ENCODE measurements around the gene LZTS2.

LZTS2 gene

GRCh38 chr10:100995181-100995580, 4.4 kb upstream of the LZTS2 start:
- Histone ChIP-seq H3K4me1 (ENCODE audit: insufficient read depth, low read length, poor library complexity, severe bottlenecking) (peaks cover 19% of the 10 kb centered on the region), H4K20me1 (ENCODE audit: insufficient read depth, low read length, poor library complexity, severe bottlenecking) (no peaks in the 10 kb centered on the region), H3K4me3 (ENCODE audit: low read length, poor library complexity, severe bottlenecking) (no peak overlapping the region), H3K9me2 (replicated peaks; ENCODE audit: low read depth, low read length) (no peaks in the 10 kb centered on the region), H3K36me3 (ENCODE audit: insufficient read depth, low read length) (peaks cover 12% of the 10 kb centered on the region; the same call in 1 of the 2 replicates), H3K9ac (ENCODE audit: low read depth, low read length, poor library complexity, severe bottlenecking) (no peak overlapping the region), H3F3A (ENCODE audit: low read depth) (no peaks in the 10 kb centered on the region), H3K27me3 (ENCODE audit: insufficient read depth, low read length, poor library complexity, severe bottlenecking) (no peaks in the 10 kb centered on the region), H3K79me2 (ENCODE audit: insufficient read depth, low read length) (peaks cover 17% of the 10 kb centered on the region), H3K4me2 (ENCODE audit: low read depth, low read length, poor library complexity, severe bottlenecking) (no peak overlapping the region), H3K9me3 (ENCODE audit: insufficient read depth, low read depth, low read length) (no peaks in the 10 kb centered on the region), H2AFZ (ENCODE audit: low read length) (no peak overlapping the region)
- TF ChIP-seq EZH2phosphoT487 (IDR thresholded peaks at IDR 0.05; ENCODE audit: borderline replicate concordance) (no peak), CTCF (conservative IDR thresholded peaks at IDR 0.05; ENCODE audit: low read length) (no peak)

GRCh38 chr10:100996678-100997359, 2.8 kb upstream of the LZTS2 start:
- H3K9me3 ChIP-seq (ENCODE audit: insufficient read depth, low read depth, low read length): no peaks in the 10 kb centered on the region
- H3K4me2 ChIP-seq (ENCODE audit: low read depth, low read length, poor library complexity, severe bottlenecking): peak overlapping the region; percentile 98
- peaks cover 32% of the 10 kb centered on the region for H3K4me1 ChIP-seq (ENCODE audit: insufficient read depth, low read length, poor library complexity, severe bottlenecking)
- H3F3A ChIP-seq (ENCODE audit: low read depth): no peaks in the 10 kb centered on the region
- TF ChIP-seq EZH2phosphoT487 (IDR thresholded peaks at IDR 0.05; ENCODE audit: borderline replicate concordance) (no peak), CTCF (conservative IDR thresholded peaks at IDR 0.05; ENCODE audit: low read length) (no peak)
- H3K36me3 ChIP-seq (ENCODE audit: insufficient read depth, low read length): no peaks in the 10 kb centered on the region; the same call in 1 of the 2 replicates
- no peaks in the 10 kb centered on the region for H4K20me1 ChIP-seq (ENCODE audit: insufficient read depth, low read length, poor library complexity, severe bottlenecking)
- no peaks in the 10 kb centered on the region for H3K27me3 ChIP-seq (ENCODE audit: insufficient read depth, low read length, poor library complexity, severe bottlenecking)
- H2AFZ ChIP-seq (ENCODE audit: low read length): peak overlapping the region; percentile 99
- H3K9me2 ChIP-seq (replicated peaks; ENCODE audit: low read depth, low read length): no peaks in the 10 kb centered on the region
- H3K4me3 ChIP-seq (ENCODE audit: low read length, poor library complexity, severe bottlenecking): peak overlapping the region; percentile 91
- H3K9ac ChIP-seq (ENCODE audit: low read depth, low read length, poor library complexity, severe bottlenecking): peak overlapping the region; percentile 84
- peaks cover 29% of the 10 kb centered on the region for H3K79me2 ChIP-seq (ENCODE audit: insufficient read depth, low read length)

- Histone ChIP-seq H3K27me3 (ENCODE audit: insufficient read depth, low read length, poor library complexity, severe bottlenecking) (no peaks in the 10 kb centered on the region), H3K4me1 (ENCODE audit: insufficient read depth, low read length, poor library complexity, severe bottlenecking) (peaks cover 37% of the 10 kb centered on the region), H3K4me3 (ENCODE audit: low read length, poor library complexity, severe bottlenecking) (peak overlapping the region; percentile 91), H3K9me2 (replicated peaks; ENCODE audit: low read depth, low read length) (no peaks in the 10 kb centered on the region), H3K9me3 (ENCODE audit: insufficient read depth, low read depth, low read length) (no peaks in the 10 kb centered on the region), H3K4me2 (ENCODE audit: low read depth, low read length, poor library complexity, severe bottlenecking) (peak overlapping the region; percentile 98), H4K20me1 (ENCODE audit: insufficient read depth, low read length, poor library complexity, severe bottlenecking) (no peaks in the 10 kb centered on the region), H2AFZ (ENCODE audit: low read length) (peak overlapping the region; percentile 99), H3F3A (ENCODE audit: low read depth) (no peaks in the 10 kb centered on the region), H3K36me3 (ENCODE audit: insufficient read depth, low read length) (no peaks in the 10 kb centered on the region; the same call in 1 of the 2 replicates), H3K9ac (ENCODE audit: low read depth, low read length, poor library complexity, severe bottlenecking) (peak overlapping the region; percentile 84), H3K79me2 (ENCODE audit: insufficient read depth, low read length) (peaks cover 36% of the 10 kb centered on the region)
- TF ChIP-seq EZH2phosphoT487 (IDR thresholded peaks at IDR 0.05; ENCODE audit: borderline replicate concordance) (no peak), CTCF (conservative IDR thresholded peaks at IDR 0.05; ENCODE audit: low read length) (peak; percentile 82)
Observed at GRCh38 chr10:100997360-100998182, 2.0 kb upstream of the LZTS2 start.
